ENCODE measurements around the gene CYLD.

DNA sequence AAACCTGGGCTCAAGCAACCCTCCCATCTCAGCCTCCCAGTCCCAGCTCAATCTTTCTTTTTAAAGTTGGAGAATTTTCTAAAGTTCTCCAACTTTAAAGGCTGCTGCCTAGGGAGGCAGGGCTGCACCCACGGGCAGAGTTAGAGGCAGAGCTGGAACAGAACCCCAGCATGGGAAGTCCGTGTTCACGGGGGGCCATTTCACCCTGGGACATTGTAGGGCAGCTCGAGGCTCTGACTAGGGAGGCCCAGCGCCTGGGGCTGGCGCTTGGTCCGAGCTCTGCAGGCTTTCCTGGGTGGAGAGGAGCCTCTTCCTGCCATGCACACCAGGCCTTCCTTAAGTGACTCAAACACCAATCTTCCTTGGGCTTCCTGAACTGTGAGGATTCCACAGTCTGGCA is 70.2 kb downstream of the CYLD start:
- TF ChIP-seq, protein P1, sequence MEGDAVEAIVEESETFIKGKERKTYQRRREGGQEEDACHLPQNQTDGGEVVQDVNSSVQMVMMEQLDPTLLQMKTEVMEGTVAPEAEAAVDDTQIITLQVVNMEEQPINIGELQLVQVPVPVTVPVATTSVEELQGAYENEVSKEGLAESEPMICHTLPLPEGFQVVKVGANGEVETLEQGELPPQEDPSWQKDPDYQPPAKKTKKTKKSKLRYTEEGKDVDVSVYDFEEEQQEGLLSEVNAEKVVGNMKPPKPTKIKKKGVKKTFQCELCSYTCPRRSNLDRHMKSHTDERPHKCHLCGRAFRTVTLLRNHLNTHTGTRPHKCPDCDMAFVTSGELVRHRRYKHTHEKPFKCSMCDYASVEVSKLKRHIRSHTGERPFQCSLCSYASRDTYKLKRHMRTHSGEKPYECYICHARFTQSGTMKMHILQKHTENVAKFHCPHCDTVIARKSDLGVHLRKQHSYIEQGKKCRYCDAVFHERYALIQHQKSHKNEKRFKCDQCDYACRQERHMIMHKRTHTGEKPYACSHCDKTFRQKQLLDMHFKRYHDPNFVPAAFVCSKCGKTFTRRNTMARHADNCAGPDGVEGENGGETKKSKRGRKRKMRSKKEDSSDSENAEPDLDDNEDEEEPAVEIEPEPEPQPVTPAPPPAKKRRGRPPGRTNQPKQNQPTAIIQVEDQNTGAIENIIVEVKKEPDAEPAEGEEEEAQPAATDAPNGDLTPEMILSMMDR (IDR thresholded peaks at IDR 0.05 in 2 of 3, conservative IDR thresholded peaks at IDR 0.05 in 1 of 3; ENCODE audit: borderline replicate concordance in 1 of 3, insufficient read depth in 1 of 3, low read depth in 2 of 3, low read length in 2 of 3) = no peak
- no peak for TF ChIP-seq EGR1 (IDR thresholded peaks at IDR 0.05; ENCODE audit: low read depth)
